Panc1 (cell line): ENCODE data around the gene SFTPD.

Source experiments
- CTCF ChIP-seq: fragments of 450-650 bp; IDR thresholded peaks from 2 replicates; pipeline ENCODE4 v1.5.1; 2017; ENCODE audit warnings: mild to moderate bottlenecking
- POLR2AphosphoS5 ChIP-seq: IDR thresholded peaks from 2 replicates; pipeline ENCODE4 v1.6.1; 2012; ENCODE audit warnings: mild to moderate bottlenecking, low read depth, low read length, moderate library complexity
- REST ChIP-seq, 2 experiments: IDR thresholded peaks; 2 replicates each; pipeline ENCODE4 v1.6.1; 2011 to 2012; ENCODE audit warnings: low read depth in 2 of 2, control low read depth in 1 of 2, low read length in 1 of 2, mild to moderate bottlenecking in 1 of 2, moderate library complexity in 1 of 2; ENCODE audit not compliant: insufficient read depth in 1 of 2
- TCF7L2 ChIP-seq: IDR thresholded peaks from 2 replicates; pipeline ENCODE4 v1.6.1; 2011; ENCODE audit warnings: mild to moderate bottlenecking, low read depth, low read length, inconsistent platforms

GRCh38 chr10:79983286-79983909 lies 34.5 kb upstream of the SFTPD start:
- TF ChIP-seq CTCF: no peak
- TF ChIP-seq POLR2AphosphoS5: no peak
- no peak for TF ChIP-seq REST (IDR thresholded peaks at IDR 0.05; ENCODE audit: insufficient read depth in 1 of 2, low read depth in 2 of 2, low read length in 1 of 2)
- no peak for TF ChIP-seq TCF7L2
